ENCODE data around the gene HNRNPA3.

The HNRNPA3 gene

DNA sequence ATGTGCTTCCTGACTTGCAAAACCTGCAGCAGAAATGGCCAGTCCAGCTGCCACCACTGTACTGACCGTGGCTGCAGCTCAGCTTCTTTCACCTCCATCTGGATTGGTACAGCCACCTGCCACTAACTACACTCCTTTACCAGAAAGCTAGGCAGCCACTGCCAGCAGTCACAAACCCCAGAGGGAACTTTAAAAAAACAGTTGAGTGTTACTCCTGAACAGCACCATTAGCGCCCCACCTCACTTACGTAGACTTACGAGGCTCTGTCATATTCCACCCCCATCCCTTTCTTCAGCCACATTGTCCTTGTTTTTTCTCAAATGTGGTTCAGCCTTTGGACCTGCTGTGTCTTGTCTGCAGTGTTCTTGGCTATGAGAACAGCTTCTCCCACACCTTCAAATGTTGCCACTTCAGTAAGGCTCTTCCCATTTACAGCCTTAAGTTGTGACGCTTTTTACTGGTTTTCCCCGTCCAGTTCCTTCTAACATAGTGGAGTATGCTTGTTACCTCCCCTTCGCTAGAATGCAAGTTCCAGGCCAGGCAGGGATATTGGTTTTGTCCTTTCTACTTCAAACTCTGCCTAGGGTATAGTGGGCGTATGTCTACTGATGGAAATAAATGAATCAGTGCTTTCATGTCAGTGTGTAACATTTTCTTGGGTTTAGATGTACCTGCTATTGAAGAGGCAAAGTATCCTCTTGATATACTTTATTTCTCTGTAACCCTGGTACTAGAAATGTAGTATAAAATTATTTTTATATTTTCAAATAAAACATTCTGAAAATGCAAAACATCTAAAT, 17.0 kb downstream of the HNRNPA3 start:
- TF ChIP-seq, protein P1, sequence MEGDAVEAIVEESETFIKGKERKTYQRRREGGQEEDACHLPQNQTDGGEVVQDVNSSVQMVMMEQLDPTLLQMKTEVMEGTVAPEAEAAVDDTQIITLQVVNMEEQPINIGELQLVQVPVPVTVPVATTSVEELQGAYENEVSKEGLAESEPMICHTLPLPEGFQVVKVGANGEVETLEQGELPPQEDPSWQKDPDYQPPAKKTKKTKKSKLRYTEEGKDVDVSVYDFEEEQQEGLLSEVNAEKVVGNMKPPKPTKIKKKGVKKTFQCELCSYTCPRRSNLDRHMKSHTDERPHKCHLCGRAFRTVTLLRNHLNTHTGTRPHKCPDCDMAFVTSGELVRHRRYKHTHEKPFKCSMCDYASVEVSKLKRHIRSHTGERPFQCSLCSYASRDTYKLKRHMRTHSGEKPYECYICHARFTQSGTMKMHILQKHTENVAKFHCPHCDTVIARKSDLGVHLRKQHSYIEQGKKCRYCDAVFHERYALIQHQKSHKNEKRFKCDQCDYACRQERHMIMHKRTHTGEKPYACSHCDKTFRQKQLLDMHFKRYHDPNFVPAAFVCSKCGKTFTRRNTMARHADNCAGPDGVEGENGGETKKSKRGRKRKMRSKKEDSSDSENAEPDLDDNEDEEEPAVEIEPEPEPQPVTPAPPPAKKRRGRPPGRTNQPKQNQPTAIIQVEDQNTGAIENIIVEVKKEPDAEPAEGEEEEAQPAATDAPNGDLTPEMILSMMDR (IDR thresholded peaks at IDR 0.05; ENCODE audit: extremely low read depth, missing control alignments): no peak
- no peak for DNase-seq (ENCODE audit: low spot score)

DNA sequence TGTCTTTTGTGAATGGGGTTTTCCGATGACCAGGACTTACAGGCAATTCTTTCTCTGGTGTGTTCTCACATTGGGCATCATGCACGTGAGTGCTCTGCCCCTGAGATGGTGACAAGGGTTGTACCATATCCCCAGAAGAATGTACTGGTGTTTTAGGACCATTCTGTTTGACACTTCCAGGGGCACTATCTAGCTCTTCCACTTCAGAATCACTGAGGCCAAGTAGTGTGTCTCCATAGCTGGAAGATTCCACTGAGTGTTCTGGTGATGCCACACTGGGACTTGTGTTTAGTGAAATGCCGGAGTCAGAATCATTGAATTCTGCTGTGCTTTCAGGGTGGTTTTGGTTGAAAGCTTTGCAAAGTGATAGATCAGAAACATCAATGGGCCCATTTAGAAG, 18.7 kb downstream of the HNRNPA3 start:
- TF ChIP-seq, protein P1 (IDR thresholded peaks at IDR 0.05; ENCODE audit: extremely low read depth, missing control alignments): no peak
- no peak for DNase-seq (ENCODE audit: low spot score)

DNA sequence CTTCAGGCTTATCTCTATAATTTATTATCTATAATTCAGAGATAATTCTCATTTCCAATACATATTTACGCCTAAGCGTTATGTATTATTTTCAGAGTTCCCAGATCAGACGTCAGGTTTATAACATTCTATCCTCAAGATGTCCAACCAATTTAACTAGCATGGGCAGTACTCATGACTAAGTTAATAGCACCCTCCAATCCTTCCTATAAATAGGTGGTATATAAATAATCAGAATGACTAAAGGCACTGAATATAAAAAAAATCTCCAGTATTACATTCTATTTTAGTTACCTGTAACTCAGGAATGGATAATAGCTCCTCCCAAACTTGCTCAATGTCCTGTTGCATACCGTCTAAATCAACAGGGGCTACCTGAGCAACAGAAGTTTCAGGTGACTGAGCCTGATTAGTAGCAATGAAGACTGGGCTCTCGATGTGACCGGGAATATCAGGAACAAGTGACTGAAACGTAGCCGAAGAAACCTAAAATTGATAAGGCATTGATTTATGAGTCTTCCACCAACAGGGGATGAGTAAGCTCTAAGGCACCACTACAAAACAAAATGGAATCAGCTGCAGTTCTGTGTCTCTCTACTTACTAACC, 19.6 kb downstream of the HNRNPA3 start:
- TF ChIP-seq, protein P1 (IDR thresholded peaks at IDR 0.05; ENCODE audit: extremely low read depth, missing control alignments): no peak

DNA sequence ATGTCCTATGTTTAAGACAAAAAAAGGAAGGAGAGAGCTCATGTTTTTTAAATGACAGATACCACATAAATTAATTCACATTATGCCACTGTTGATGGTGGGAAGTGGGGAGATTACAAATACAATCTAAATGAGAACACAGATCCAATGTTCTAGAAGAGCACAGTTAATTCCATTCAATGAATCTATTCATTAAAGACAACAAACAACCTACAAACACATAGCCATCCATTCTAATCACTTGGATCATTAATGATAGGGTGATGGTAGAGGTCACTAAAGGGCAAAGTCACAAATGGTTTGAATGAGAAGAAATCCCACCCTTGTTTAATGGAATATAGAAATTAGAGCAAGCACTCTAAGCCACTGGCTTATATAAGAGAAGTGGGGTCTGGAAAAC, 21.7 kb downstream of the HNRNPA3 start:
- DNase-seq (ENCODE audit: low spot score): no peak
- TF ChIP-seq, protein P1 (IDR thresholded peaks at IDR 0.05; ENCODE audit: extremely low read depth, missing control alignments): no peak

More for the DNA sequence above, 19.6 kb downstream of the HNRNPA3 start:
- DNase-seq (ENCODE audit: low spot score): no peak

DNA sequence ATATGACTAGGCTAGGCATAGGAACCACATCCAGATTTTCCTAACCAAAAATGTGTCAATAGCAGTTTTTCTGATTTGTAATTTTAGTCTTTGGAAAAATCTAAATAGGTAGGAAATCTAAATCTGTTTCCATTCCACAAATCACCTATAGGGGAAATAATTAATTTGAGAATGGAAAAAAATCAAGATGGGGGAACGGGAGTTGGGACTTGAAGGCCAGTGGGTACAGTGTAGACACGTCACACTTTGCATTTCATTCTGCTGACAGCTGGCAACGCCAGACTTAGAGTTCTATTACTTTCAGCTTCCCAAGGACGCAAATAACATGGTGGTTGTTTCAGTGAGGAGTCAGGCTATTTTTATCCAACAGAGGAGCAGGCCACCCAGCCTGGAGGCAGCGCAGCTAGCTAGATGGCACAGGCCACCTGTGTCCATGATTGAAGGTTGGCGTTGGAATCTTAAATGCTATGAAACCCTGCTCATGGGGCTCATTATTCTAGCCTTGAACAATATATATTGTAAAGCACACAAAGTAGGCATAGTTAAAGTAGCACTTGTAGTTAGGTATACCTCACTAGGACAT, 23.4 kb downstream of the HNRNPA3 start:
- no peak for DNase-seq (ENCODE audit: low spot score)
- TF ChIP-seq, protein P1 (IDR thresholded peaks at IDR 0.05; ENCODE audit: extremely low read depth, missing control alignments): no peak

DNA sequence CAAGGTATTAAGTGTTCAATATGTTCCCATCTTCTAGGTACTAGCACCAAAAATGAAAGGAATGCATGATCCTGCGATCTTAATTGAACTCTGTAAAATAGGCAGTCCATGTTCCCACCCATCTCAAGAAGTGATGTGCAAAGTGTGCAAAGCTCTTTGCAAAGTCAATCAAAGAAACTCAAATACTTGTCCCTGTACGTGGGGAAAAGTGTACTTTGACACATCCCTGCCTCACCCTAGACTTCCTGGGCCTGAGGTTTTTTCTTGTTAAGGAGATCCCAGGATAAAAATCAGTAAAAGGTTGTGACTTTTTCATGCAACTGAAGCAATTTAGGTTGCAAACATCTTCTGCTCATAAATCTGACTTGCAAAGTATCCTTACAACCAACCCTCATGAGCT, 25.3 kb downstream of the HNRNPA3 start:
- DNase-seq (ENCODE audit: low spot score): no peak
- TF ChIP-seq, protein P1 (IDR thresholded peaks at IDR 0.05; ENCODE audit: extremely low read depth, missing control alignments): no peak

DNA sequence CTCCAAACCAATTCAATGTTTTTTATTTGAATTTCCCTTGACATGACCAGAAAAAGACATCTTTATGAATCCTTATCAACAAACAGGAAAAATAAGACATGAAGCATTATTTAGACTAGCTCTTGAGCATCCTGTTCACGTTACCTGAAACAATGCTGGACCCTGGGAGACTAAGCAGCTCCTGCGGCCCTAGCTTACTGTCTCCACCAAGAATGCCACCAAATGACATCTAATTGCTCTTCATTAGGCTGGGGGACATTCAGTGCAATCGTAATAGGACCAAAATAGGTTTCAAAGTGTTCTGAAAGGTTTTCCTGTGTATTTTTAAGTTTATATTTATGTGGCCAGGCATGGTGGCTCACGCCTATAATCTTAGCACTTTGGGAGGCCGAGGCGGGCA, 26.5 kb downstream of the HNRNPA3 start:
- TF ChIP-seq, protein P1 (IDR thresholded peaks at IDR 0.05; ENCODE audit: extremely low read depth, missing control alignments): no peak
- no peak for DNase-seq (ENCODE audit: low spot score)
